Medulla oblongata (tissue), 1 donor: ENCODE data around the gene MAP9.
"Not testable (repeated sequence)": the region's sequence is repeated elsewhere in the genome, so short reads cannot be mapped to it uniquely, and the experiment has no call there.

Source experiments
- DNase-seq: peaks from one replicate; pipeline ENCODE4 v3.0.0-alpha.2; 2015; ENCODE audit errors: extremely low spot score

Gene MAP9

DNA sequence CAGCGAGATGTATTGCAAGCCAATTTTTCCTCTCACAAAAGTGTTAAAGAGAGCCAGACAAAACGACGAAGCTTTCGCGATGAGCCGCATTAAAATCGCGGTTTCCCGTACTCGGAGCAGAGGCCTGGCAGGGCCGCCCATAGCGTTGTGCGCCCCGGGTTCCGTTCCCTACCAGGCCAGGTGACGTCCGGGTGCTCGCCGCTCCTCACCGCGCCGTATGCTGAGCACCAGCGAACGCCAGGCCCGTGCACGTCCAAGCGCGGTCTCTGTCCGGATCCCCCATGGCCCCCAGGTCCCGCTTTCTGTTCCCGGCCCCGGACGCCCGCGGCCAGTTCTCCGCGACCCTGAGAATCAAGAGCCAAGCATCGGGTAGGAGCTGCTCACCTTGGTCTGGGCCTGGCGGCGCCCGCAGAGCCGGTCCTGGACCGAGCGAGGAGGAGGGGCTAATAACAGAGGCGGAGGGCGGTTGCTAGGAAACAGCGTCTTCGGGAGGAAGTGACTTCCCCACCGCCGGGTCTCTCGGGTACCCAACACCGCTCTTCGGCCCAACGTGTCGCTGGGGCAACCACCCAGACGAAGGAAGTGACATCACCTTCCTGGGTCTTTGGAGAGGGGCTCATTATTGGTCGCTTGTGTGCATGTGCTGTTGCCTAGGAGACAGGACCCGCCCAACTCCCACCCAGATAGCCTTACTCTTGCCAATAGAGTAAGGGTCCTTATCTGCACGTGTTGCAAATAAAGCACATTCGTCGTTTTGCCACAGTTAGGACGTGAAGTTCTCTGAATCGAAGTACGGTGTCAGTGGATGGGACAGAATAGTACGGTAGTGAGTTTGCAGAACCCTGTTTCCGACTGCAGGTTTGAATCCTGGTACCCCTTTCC, at the start of gene MAP9:
MAP9 (minus strand) TSS at position 579 of the 882 bp plus-strand sequence. CDS start 1,115 bp downstream, outside the sequence.
- DNase-seq, result peak; percentile 97

DNA sequence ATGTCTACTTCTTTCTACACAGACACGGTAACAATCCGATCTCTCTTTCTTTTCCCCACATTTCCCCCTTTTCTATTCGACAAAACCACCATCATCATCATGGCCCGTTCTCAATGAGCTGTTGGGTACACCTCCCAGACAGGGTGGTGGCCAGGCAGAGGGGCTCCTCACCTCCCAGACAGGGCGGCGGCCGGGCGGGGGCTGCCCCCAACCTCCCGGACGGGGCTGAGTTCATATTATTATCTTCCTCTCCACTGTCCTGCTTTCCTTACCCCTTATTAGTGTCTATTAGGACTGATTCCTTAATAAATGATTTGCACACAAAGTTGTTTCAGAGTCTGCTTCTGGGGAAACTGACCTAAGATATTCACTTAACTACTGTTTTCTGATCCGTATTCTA, 48.0 kb upstream of the MAP9 start:
- DNase-seq, result not testable (repeated sequence)

DNA sequence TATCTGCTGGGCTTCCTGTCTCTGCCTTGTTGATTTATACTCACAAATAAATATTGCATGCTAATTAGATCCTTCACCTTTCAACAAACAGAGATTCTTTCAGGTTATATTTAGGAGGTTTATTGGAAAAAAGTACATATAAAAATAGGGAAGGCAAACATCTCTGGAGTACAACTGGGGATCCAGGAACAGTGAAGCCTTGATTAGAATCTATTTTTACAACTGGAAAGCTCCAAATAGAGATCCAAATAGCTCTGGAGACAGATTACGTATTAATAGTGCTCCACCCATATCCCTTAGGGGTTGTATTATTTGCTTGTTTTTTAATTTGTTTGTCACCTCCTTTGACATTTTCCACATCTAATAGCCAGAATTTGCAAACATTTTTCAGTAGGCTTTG, 46.9 kb upstream of the MAP9 start:
- no peak for DNase-seq

DNA sequence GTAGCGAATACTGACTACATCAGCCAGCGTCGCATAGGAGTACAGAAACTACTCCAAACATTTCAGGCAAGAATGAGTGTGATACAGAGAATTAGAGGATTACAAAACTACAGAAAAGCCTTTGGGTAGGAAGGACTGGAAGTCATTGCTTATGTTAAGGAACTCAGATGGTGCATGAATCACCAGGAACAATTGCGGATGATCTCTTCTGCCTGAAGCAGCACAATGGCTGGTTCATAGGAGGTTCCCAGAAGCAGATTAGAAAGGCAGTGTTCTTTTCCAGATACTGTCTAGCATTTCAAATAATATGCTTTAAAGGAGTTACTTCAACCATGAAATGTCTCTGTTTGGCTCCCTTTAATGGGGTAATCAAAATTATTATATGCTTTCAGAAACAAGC, 42.5 kb upstream of the MAP9 start:
- no peak for DNase-seq

DNA sequence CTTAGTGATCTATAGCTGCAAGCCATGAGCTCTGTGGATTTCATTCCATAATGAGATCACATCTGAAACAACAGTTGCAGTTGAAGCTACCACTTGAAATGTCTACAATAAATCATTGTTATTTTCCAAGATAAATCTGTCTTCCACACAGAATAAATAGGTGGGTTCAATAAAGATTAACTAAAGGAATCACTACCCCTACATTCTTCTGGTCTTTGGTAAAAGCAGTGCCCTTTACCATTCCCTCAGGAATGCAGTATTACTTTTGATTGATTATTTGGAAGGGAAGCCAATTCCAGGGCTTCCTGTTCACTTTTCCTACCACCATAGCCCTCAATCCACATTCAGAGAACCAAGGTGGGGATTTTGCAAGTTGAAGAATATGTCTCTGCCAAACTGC, 38.9 kb upstream of the MAP9 start:
- DNase-seq, result no peak

DNA sequence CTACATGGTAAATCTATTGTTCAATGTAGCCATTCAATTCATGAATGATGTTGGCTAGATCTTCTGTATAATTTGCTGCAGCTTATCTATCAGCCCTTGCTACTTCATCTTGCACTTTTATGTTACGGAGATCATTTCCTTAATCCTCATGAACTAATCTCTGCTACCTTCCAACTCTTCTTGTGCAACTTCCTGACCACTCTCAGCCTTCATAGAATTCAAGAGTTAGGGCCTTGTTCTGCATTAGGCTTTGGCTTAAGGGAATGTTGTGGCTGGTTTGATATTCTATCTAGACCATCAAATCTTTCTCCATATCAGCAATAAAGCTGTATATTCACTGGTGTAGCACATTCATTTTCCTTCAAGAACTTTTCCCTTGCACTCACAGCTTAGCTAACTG, 36.7 kb upstream of the MAP9 start:
- DNase-seq, result no peak

DNA sequence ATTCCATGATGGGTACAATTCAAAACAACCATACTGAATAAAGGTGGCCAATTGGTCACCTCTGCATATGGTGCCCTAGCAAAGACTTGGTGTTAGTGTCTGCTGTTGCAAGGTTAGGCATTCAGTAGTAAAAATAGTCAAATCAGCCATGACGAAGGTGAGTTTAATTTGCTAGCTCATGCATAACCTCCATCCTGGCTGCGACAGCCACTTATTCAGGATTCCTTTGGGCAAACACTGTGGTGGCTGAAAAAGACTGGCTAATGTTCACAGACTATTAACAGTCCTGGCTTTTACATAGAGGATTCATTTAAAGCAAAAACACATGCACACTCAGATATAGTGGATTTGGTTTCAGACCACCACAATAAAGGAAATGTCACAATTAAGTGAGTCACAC, 34.8 kb upstream of the MAP9 start:
- DNase-seq, result no peak

DNA sequence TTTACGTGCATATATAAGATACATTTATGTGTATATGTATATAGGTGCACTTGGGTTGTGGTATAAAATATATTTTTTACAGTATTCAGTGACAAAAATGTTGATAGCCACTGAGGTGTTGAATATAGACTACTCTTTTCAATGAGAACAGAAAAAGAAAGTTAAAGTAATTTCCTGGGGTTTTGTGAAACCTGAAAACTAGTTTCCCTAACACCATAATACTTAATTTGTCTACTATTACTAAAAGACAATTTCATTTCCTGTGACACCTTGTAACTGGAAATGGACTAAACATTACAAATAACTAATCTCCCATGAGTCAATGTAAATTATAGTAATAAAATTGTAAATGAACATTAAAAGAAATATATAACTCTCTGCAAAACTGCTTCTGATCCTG, 32.0 kb upstream of the MAP9 start:
- no peak for DNase-seq

DNA sequence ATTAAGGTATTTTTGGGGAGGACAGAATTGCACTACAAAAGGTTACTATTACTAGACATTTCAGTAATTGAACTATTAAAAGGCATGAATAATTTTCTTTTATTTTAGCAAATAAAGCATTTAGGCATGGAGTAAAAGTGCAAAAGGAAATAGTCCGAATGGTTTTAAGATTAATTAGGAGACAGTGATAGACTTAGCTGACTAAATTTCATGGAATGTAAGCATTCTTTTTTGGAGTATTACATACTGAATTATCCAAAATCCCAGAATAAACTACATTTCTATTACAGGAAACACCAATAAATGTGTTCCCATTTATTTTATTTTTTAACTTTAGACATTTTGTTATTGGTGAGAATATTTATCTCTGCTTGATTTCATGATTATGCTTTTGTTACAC, 30.7 kb upstream of the MAP9 start:
- no peak for DNase-seq

DNA sequence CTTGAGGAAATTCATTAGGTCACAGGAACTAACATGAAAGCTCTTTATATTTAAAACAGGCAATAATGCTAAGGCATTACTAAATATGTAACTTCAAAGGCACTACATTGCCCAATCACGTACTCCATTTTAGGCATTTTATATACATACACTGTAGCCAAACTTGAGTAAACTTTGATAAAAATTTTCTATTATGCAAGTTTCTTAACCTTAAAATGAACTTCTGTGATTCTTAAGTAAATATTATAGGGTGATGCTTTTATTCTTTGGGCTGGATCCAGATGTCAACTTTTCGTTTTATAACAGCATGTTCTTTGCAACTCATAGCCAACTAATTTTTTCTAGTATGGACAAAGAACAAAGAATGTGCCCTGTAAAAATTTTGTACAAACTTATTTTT, 28.3 kb upstream of the MAP9 start:
- DNase-seq, result no peak

DNA sequence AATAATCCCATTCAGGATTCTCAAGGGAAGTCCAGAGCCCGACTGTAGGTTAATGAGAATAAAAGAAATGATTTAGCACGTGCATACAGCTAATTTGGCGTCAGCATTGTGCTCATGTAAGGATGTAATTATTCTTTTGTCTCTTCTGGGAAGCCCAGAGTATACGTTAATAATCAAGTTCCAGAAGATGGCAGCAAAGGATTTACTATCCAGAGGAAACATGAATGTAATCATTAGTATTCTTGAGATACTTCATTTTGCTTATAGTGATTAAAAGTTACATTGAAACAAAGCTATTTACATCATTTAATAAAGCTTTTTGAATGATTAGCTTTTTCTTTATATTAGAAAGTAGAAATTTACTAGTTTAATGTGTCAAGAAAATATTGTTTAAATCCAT, 27.1 kb upstream of the MAP9 start:
- peak; percentile 48 for DNase-seq

DNA sequence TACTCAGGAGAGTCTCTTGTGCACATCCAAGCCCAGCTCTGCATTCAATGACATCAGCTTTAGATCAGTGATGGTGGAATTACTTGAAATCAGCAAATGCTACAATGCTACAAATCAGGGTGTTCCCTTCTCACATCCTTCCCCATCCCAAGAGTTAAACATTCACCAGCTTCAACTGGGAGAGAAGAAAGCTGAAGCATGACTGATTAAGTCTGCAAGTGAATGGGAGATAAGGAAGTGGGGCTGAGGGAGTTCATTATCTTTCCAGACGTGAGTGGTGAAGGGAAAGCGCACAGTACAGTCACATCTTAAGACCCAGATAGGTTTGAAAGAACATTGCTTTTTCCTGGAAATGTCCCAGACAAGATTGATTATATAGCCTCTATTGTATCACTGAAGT, 26.2 kb upstream of the MAP9 start:
- DNase-seq, result no peak

DNA sequence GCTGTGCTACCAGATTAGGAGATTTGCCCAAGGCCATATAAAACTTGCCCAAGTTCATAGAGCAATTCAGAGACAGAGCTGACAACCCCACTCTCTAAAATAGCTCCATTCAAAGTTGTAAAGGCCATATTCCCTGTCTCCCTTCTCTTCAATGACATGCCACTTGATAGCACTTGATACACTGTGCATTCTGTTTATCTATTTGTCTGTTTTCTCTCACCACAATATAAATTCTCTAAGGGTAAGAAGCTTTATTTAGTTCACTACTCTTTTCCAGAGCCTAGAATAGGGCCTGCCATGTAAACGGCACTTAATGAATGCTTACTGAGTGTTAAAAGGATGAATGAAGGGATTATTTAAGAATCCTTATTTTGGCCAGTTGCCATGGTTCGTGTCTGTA, 24.1 kb upstream of the MAP9 start:
- DNase-seq, result no peak

DNA sequence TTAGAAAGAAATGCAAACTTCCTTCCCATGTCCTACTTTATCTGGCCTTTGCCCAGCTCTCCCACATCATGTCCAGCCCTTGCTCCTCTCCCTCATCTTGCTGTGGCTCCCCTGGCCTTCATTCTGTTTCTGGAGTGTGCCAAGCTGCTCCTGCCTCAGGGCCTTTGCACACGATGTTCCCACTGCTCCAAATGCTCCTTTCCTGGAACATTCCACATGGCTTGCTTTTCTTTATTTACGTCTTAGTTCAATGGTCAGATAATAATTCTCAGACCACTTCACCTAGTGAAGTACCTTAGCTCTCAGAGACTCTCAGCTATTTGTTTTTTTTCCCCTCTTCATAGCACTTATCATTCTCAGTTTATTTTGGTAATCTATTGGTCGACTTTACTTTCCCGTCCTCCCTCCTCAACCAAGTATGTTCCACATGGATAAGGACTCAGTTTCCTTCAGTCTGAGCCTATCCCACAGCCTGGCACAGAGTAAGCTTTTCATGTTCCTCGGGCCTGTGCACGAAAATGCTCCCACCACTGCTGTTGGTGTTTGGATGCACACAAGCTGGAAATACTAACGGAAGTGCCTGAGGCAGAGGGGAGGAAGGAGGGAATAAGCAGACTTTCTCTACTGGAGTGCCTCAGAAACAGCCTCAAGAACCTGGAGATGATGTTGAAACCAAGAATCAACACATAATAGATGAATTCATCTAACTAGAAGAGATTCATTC, 23.4 kb upstream of the MAP9 start:
- DNase-seq, result no peak

DNA sequence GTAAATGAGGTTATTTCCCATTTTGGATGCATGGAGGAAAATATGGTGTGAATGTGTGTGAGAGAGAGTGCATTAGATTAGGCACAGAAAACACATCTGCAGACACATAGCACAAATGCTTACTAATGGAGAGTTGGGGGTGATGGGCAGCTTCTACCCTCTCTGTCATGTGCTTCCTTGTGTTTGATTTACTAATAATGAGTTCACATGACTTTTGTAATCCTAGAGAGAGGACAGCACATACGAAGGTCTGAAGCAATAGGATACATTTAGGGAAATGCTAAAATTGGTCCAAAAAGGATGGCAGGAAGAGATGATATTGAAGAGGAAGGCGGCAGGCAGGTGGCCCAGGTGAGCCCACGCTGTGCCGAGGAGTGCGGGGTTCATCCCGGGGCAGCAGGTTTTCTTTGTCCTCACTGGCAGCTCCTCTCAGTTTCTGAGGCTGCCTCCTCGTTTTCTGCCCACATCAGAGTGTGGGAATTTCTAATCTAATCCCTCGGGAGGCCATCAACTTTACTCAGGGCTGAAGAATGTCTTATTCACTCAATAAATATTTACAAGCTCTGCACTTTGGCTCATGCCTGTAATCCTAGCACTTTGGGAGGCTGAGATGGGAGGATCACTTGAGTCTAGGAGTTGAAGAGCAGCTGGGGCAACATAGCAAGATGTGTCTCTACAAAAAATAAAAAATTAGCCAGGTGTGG, 15.9 kb upstream of the MAP9 start:
- DNase-seq, result no peak

DNA sequence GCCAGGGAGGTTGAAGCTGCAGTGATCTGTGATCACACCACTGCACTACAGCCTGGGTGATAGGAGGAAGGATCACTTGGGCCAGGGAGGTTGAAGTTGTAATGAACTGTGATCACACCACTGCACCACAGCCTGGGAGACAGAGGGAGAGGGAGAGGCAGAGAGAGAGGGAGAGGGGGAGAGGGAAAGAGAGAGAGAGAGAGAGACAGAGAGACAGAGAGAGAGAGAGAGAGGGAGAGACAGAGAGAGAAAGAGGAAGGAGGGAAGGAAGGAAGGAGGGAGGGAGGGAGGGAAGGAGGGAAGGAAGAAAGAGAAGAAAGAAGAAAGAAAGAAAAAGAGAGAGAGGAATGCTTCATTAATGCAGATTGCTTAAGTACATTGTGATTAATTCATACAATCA, 15.2 kb upstream of the MAP9 start:
- no peak for DNase-seq

DNA sequence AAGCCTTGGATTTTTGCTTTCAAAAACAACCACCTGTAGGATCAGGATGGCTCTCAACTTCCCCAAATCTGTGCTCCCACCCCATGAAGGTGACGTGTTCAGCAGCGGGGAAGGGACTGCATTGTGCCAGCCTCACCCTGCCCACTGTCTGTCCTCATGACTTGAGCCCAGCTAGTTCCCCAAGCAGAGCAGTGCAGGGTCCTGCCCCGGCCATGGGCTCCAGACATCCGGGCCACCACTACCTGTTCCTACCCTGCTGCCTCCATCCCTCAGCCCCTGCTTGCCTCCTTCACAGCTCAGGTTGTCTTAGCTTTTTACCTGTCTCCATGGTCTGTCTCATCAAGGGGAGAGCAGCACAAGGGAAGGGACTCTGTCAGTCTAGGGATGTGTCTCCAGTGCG, 11.4 kb upstream of the MAP9 start:
- no peak for DNase-seq

DNA sequence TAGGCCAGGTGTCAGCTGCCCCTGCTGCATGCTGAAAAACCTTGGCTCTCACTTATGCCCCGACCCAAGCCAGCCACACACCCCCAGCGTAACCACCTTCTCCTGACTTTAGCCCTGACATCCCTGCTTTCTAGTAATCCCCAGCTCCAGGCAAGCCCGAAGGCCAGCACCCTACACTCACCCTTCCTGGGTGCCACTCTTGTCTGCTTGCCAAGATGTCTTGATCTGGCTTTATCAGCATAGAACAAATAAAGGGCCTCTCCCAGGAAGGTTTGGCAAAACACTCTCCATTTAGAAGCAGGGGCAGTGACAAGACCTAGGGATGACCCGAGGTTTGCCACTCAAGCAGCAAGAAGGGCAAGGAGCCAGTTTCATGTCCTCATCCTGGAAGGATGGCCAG, 6.8 kb upstream of the MAP9 start:
- DNase-seq, result no peak

DNA sequence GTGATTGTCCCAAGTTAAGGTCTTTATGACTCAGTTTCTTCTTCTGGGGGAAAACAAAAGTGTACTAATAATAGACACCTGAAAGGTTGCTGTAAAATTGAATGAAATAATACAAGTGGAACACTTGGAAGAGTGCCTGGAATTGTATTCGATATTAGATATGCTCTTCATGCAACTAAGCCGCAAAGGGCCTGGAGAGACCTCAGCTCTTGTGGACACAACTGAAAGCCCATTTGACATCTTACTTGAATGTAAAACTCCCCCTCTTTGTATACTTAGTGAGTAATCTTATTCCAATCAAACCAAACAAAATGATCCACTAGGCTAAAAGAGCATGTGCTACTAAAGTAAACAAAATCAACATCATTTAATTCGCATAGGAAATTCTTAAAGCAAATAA, 511 bp upstream of the MAP9 start:
- no peak for DNase-seq

DNA sequence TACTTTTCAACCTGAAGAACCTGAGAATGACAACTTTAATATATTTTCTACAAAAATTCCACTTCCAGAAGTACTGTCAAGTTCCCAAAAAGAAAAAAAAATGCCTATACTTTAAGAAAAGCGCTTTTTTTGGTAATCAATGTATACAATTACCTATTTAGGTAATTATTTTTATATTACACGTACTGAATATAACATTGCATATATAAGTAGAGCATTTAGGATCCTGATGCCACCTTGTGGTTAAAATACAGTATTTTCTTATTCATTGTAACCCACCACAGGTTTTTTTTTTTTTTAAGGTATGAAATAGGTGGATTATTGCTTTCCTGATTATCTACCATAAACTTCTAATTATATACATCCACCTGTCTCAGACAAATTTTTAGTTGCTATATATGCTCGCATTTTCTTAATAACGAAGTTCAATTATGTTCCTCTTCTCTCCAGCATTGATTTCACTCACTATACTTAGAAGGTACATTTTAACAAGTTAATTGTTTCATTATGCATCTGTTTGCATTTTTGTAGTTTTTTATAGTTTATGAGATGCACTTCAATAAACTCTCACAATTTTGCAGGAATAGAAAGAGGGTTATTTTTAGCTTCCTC, 5.2 kb downstream of the MAP9 start:
- no peak for DNase-seq

DNA sequence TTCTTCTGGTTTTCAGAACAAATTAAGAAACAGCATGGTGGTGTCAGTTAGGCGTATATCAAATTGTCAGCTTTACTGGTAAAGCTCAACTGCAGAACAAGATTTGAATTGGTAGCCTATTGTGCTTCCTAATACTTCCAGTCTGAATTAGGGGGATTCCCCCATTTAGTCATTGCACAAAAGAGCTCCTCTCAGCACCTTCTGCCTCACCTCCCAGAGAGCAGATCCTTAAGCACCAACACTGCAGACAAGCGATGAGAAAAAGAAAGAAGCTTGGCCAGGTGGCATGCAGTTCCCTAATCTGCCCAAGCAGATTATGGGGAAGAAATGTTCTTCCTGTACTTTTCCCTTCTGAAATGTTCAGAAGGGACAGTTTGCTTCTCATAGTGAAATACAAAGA, 9.2 kb downstream of the MAP9 start:
- no peak for DNase-seq

DNA sequence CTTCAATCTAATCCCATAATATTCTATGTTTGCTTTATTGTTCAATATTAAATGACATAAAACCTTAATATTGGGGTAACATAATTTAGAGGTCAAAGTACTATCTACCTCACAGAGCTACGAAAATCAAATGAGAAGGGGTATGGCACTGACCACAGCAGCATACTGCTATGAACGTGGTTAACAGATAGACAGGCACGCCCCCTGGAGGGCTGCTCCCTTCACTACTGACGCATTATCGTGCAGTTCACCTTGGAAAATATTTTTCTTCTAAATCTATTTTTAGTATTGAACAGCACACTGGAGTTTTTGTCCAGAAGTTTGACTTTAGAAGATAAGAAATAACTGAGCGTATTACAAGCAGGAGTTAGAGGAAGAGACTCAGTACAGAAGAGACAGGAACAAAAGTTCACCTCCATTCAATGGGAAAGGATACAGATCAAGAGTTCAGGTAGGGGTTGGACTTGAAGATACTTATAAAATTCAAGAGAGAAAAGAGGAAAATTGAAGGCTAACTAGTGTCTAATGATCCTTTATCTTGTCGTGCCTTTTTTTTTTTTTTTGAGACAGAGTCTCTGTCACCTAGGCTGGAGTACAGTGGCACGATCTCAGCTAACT, 22.7 kb downstream of the MAP9 start:
- DNase-seq, result peak; percentile 26
